Left ventricle myocardium superior (tissue), 1 donor: ENCODE results near the gene DDX6. TPM values are rescaled to one million over a fixed set of nuclear protein-coding genes. Genes with fewer than 3 reads are reported as not detected.
"Not testable (repeated sequence)": the region's sequence is repeated elsewhere in the genome, so short reads cannot be mapped to it uniquely, and the experiment has no call there.

Experiments used
- ATAC-seq: fragments of 200-7000 bp; cut with Tn5 transposase; one replicate; pipeline ENCODE4 v1.9.1; 2020; ENCODE audit warnings: mild to moderate bottlenecking, moderate library complexity
- DNase-seq: peaks from one replicate; pipeline ENCODE4 v3.0.0-alpha.2; 2020
- intact Hi-C: fragments of 100-400 bp; cut with micrococcal nuclease; formaldehyde crosslinking; loops from one replicate; pipeline ENCODE4 v1.11.0; 2022
- total RNA-seq: library from RNA; stranded (reverse); fragmentation: NEBNext Ultra II Directional; extraction: Animal tissue kit (Norgen Biotek cat#: 25700); gene quantifications from one replicate; pipeline ENCODE4 v1.2.1, GENCODE V29; 2021
- donor health status: DM: no; HTN: yes; CAD: no; lungs with severe emphysema.

The DDX6 gene
- total RNA-seq, 1 donor from 2014 or later: 126 TPM

DNA sequence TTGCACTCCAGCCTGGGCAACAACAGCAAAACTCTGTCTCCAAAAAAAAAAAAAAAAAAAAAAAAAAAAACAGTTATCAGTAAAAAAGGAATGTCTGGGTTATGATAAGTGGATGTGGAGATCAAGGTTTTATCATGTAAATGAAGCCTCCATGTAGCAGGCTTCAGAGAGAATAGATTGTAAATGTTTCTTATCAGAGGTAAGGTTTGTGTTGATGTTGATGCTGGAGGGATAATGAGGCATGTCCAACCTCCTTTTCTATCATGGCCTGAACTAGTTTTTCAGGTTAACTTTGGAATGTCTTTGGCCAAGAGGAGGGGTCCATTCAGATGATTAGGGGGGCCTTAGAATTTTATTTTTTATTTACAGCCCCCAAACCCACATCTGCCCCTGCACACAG lies 76.1 kb downstream of the DDX6 start:
- no peak for ATAC-seq
- intact Hi-C loops: no loop called here

DNA sequence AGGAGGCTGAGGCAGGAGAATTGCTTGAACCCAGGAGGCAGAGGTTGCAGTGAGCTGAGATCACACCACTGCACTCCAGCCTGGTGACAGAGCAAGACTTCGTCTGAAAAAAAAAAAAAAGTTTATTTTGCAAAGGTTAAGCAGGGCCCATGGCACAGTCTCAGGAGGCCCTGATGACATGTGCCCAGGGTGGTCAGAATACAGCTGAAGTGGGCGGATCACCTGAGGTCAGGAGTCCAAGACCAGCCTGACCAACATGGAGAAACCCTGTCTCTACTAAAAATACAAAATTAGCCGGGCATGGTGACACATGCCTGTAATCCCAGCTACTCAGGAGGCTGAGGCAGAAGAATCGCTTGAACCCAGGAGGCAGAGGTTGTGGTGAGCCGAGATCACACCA lies 76.5 kb downstream of the DDX6 start:
- ATAC-seq, DNase-seq, intact Hi-C loops: not testable (repeated sequence)

More for the DNA sequence above, 76.1 kb downstream of the DDX6 start:
- DNase-seq: no peak

DNA sequence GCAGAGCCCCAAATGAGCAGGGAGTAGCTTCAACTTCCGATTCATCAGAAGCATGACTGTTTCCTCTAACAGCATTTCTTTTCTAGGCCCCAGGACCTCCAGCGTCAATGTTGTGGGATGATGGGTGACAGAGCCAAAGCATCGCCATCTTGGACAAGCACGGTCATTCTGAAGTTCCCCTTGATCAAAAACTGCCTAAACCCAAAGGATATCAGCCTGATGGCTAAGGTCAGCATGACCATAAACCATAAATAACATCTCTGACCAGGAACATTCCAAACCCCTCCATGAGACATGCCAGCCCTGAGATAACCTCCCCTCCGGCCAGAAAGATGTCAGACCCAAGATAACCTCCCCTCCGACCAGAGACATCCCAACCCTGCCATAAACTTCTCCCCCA lies 82.7 kb downstream of the DDX6 start:
- intact Hi-C loops: no loop called here

DNA sequence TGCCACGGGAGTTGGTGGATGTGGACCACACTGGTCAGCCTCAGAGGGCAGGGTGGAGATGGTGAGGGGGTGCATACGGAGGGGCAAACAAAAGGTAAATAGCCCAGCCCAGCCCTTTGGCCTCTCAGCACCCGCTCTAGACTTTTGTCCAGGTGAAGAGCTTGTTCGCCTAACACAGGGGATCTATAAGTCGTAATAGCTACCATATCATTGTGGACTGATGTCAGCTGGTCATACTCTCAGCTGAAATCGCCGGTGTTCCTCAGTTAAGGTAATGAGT lies 84.5 kb downstream of the DDX6 start:
- intact Hi-C loops: no loop called here
- no peak for DNase-seq
- ATAC-seq: no peak

More for the DNA sequence above, 82.7 kb downstream of the DDX6 start:
- ATAC-seq (no peak), DNase-seq (no peak)

DNA sequence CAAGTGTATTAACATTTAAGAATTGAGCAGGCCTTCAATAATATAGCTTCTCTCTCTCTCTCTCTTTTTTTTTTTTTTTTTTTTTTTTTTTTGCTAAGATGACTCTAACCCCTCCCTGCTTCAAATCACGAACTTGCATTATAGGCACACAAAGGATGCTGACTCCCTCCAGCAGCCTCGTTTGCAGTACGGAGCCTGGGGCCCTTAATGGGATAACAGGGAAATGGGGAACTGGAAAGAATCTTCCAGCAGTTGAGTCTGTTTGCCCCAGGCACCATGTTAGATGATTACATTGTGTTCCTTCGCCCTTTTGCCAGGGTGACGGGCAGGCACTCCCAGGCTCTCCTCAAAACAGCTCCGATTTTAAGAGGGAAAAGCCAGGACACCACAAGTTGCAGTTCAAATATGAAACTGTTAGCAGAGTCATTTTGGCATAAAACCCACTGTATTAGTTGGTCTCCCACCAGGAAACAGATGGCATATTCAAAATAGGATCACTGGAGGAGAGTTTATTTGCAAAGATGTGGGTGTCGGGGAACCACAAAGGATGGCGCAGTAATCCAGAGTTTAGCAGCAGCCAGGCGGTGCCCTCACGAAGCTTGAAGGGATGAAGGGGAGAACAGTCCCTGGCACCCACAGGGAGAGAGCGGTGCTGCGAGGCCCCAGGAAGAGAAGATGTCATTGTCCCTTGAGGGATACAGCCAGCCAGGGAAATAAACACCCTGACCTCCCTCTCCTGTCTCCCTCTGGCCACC lies 85.0 kb downstream of the DDX6 start:
- intact Hi-C loops: no loop called here
- no peak for DNase-seq
- no peak for ATAC-seq

DNA sequence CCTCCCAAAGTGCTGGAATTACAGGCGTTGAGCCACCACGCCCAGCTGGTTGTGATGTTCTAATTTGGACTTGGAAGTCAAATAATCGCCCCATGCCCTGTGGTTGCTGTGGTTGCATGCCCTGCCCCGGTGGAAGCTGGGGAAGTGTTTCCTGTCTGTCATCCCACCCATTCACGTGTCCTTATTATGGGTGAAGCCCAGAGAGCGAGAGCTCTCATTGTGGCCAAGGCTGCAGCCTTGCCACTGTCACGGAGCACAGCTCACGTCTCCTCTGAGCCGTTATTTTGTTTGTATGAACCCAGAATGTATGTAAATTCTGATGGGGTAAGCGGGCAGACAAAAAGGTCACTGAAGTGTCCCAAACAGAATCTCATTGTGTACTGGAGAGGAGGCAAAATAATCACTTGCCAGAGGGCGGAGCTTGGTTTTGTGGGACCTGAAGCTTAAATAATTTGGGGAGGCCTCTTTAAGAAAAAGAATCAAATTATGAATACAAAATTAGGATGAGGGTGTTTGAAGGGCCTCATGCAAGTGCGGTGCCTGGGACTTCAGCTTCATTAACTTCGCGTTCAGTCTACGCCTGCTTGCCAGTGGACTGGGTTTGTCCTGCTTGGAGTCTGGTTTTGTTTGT lies 85.7 kb downstream of the DDX6 start:
- no peak for DNase-seq
- ATAC-seq: peak; percentile 51

DNA sequence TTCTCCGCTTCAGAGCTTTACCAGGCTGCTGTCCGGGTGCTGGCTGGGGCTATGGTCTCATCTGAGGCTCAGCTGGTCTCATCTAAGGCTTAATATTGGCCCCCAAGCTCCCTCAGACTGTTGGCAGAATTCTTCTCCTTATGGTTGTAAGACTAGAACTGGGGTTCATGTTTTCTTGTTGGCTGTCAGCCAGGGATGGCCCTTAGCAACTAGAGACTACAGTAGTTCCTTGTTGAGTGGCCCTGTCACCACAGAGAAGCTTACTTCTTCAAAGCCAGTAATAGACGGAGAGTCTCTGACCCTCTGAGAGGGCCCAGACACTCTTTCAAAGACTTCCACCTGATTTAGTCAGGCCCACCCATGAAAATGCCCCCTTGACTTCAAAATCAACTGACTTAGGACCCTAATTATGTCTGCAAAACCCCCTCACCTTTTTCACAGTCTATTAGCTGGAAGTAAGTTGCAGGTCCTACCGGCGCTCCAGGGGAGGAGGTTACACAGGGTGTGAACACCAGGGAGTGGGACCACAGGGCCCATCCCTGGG lies 87.3 kb downstream of the DDX6 start:
- no peak for DNase-seq
- intact Hi-C loops: no loop called here
- ATAC-seq: peak; percentile 52

More for the DNA sequence above, 85.7 kb downstream of the DDX6 start:
- intact Hi-C loops: no loop called here

DNA sequence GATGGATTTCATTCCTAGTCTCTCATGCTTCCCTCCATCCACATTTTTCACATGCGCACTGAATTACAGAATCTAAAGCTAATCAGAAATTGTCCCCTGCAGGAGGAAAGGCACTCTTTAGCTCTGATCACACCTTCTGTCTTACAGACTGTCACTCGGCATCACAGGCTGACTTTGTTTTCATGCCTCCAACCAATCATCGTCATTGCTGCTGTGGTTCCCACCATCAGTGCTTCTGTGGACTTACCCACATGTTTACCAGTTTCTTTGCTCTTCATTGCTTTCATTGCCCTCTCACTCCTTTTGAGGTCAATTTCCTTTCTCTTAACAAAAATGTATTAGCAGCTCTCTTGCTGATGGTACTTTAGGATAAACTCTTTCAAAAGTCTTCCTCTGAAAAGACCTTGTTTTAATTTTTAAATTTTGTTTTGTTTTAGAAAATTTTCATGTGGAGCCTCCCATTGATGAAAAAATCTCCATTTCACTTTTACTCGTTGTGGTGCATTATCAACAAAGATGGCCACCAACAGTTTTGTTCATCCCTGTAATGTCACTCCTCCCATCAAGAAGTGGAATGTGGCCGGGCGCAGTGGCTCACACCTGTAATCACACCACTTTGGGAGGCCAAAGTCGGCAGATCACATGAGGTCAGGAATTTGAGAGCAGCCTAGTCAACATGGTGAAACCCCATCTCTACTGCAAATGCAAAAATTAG lies 91.3 kb downstream of the DDX6 start:
- intact Hi-C loops: no loop called here
- ATAC-seq: no peak

More for the DNA sequence above, 91.3 kb downstream of the DDX6 start:
- DNase-seq: no peak

Other genes starting within 250 kb of the DDX6 start
- 22.4 TPM for gene IFT46, start 225.2 kb downstream of the DDX6 start, total RNA-seq
- gene ARCN1, start 218.8 kb downstream of the DDX6 start, total RNA-seq: 97.1 TPM
- 97.7 TPM for gene PHLDB1, start 183.5 kb downstream of the DDX6 start, total RNA-seq
- not detected for gene TREH, start 111.5 kb downstream of the DDX6 start, total RNA-seq
- gene CXCR5, start 92.7 kb upstream of the DDX6 start, total RNA-seq: not detected
- gene BCL9L, start 134.8 kb upstream of the DDX6 start, total RNA-seq: 44.7 TPM
- gene UPK2, start 165.1 kb upstream of the DDX6 start, total RNA-seq: not detected
- gene FOXR1, start 180.6 kb upstream of the DDX6 start, total RNA-seq: not detected
- gene CENATAC, start 207.0 kb upstream of the DDX6 start, total RNA-seq: 9.4 TPM
- 813 TPM for gene RPS25, start 227.2 kb upstream of the DDX6 start, total RNA-seq
- gene TRAPPC4, start 227.6 kb upstream of the DDX6 start, total RNA-seq: 30.4 TPM
- 8.1 TPM for gene SLC37A4, start 239.7 kb upstream of the DDX6 start, total RNA-seq